K562 (cell line): Measurements from ENCODE around the gene MEF2C. TPM values are rescaled to one million over a fixed set of nuclear protein-coding genes. Genes with fewer than 3 reads are reported as not detected.

Experiments used
- ATAC-seq: fragments of 200-7000 bp; cut with Tn5 transposase; 3 replicates; pipeline ENCODE4 v1.9.1; 2020; ENCODE audit warnings: moderate library complexity
- BruUV-seq: library from RNA; stranded (reverse); fragments of 400-500 nt; replicated peaks from 2 replicates; lab custom pipeline; 2021; lab: Mats Ljungman, UMichigan
- CTCF ChIA-PET: fragments of 300-600 bp; formaldehyde crosslinking; extraction: SDS; loops from one replicate; lab custom pipeline; 2021; ENCODE audit warnings: low intra/inter-chr PET ratio; lab: Yijun Ruan, JAX
- POLR2A ChIA-PET: fragments of 300-600, 350-650 bp; sonication (Branson Sonifier 250); formaldehyde crosslinking; extraction: SDS; loops from one replicate; lab custom pipeline; 2021; ENCODE audit warnings: antibody characterized with exemption, inconsistent platforms; lab: Yijun Ruan, JAX
- DNase-seq, 4 experiments: peaks; one replicate each; pipeline versions ENCODE4 v3.0.0 to v3.0.0-alpha.2; 2011 to 2018; ENCODE audit warnings: low spot score in 3 of 4, mixed read lengths in 3 of 4; ENCODE audit errors: extremely low read depth in 1 of 4
- FAIRE-seq: peaks from 2 replicates; lab custom pipeline; 2011; peaks lifted over from hg19 to GRCh38; lab: Jason Lieb, UNC
- H2AFZ ChIP-seq: 2 replicates; pipeline ENCODE4 v1.6.0; 2011; ENCODE audit warnings: low read depth, low read length, control low read depth, inconsistent platforms
- H3K27ac ChIP-seq: fragments of 200-600 bp; 3 replicates; pipeline ENCODE4 v1.8.0; 2011; ENCODE audit warnings: low read depth, mild to moderate bottlenecking, control low read depth, inconsistent platforms, low read length, moderate library complexity, mixed read lengths; ENCODE audit errors: extremely low read depth
- H3K27me3 ChIP-seq, 2 experiments: fragments of 300-600 bp in 1 of 2; 2 replicates in 1 of 2; 3 replicates in 1 of 2; pipeline versions ENCODE4 v1.6.0 to v1.8.0; 2011; ENCODE audit warnings: inconsistent platforms in 2 of 2, low read length in 2 of 2, mild to moderate bottlenecking in 1 of 2, mixed read lengths in 1 of 2, moderate library complexity in 1 of 2; ENCODE audit not compliant: control insufficient read depth in 2 of 2, insufficient read depth in 2 of 2
- H3K36me3 ChIP-seq: fragments of 300-600 bp; 3 replicates; pipeline ENCODE4 v1.8.0; 2011; ENCODE audit warnings: mild to moderate bottlenecking, low read length, inconsistent platforms; ENCODE audit not compliant: control insufficient read depth, insufficient read depth
- H3K4me1 ChIP-seq, 2 experiments: fragments of 200-600 bp in 1 of 2; replicated peaks in 1 of 2; 2 replicates in 1 of 2; 3 replicates in 1 of 2; pipeline versions ENCODE4 v1.5.1 to v1.8.0; 2011; ENCODE audit warnings: inconsistent platforms in 2 of 2, low read length in 2 of 2, mild to moderate bottlenecking in 1 of 2, mixed read lengths in 1 of 2, moderate library complexity in 1 of 2; ENCODE audit not compliant: control insufficient read depth in 2 of 2, insufficient read depth in 2 of 2
- H3K4me2 ChIP-seq: 2 replicates; pipeline ENCODE4 v1.6.1; 2011; ENCODE audit warnings: low read length, control low read depth, inconsistent platforms, mixed read lengths; ENCODE audit not compliant: insufficient read depth
- H3K4me3 ChIP-seq: fragments of 200-600 bp; sonication (generic), shearing (Covaris generic); 2 replicates; pipeline ENCODE4 v1.5.1; 2016; ENCODE audit warnings: control low read depth, inconsistent platforms
- H3K79me2 ChIP-seq: fragments of 200-600 bp; 3 replicates; pipeline ENCODE4 v1.8.0; 2011; ENCODE audit warnings: low read length, inconsistent platforms; ENCODE audit not compliant: control insufficient read depth, insufficient read depth
- H3K9ac ChIP-seq, 2 experiments: 2 replicates each; pipeline versions ENCODE4 v1.6.0 to v1.6.1; 2011; ENCODE audit warnings: low read depth in 2 of 2, low read length in 2 of 2, control low read depth in 1 of 2, inconsistent platforms in 1 of 2, mild to moderate bottlenecking in 1 of 2, mixed read lengths in 1 of 2; ENCODE audit not compliant: insufficient read depth in 1 of 2
- H3K9me1 ChIP-seq: one replicate; pipeline ENCODE4 v1.6.0; 2011; ENCODE audit warnings: inconsistent platforms, mild to moderate bottlenecking, low read length, moderate library complexity; ENCODE audit not compliant: control insufficient read depth, insufficient read depth
- H3K9me3 ChIP-seq: replicated peaks from 2 replicates; pipeline ENCODE4 v1.5.1; 2011; ENCODE audit warnings: low read depth, low read length, inconsistent platforms; ENCODE audit not compliant: control insufficient read depth, insufficient read depth
- H4K20me1 ChIP-seq: replicated peaks from 2 replicates; pipeline ENCODE4 v1.6.1; 2011; ENCODE audit warnings: low read length, inconsistent platforms, mixed read lengths; ENCODE audit not compliant: control insufficient read depth, insufficient read depth
- COPS2 ChIP-seq: fragments of 450-650 bp; conservative IDR thresholded peaks from 2 replicates; pipeline ENCODE4 v1.6.1; 2016; ENCODE audit warnings: mild to moderate bottlenecking, moderate library complexity
- HEY1 ChIP-seq: fragments of 250-450 bp; sonication (Bioruptor Pico); IDR thresholded peaks from 2 replicates; pipeline ENCODE4 v1.5.0; 2020; ENCODE audit warnings: mild to moderate bottlenecking, moderate library complexity, borderline replicate concordance
- HMG20A ChIP-seq: fragments of 450-650 bp; formaldehyde crosslinking; conservative IDR thresholded peaks from 2 replicates; pipeline ENCODE4 v1.4.0; 2020; ENCODE audit warnings: mild to moderate bottlenecking, mixed read lengths
- RB1 ChIP-seq: fragments of 450-650 bp; IDR thresholded peaks from 2 replicates; pipeline ENCODE4 v1.6.1; 2017; ENCODE audit warnings: low read depth, mild to moderate bottlenecking
- SNIP1 ChIP-seq: fragments of 450-650 bp; IDR thresholded peaks from 2 replicates; pipeline ENCODE4 v1.7.1; 2017; ENCODE audit warnings: low read depth, mild to moderate bottlenecking
- TAF15 ChIP-seq: fragments of 200-400 bp; formaldehyde crosslinking; IDR thresholded peaks from 2 replicates; pipeline ENCODE4 v1.6.1; 2017; ENCODE audit warnings: mild to moderate bottlenecking, low read depth, low read length, moderate library complexity
- TRIM24 ChIP-seq, 2 experiments: fragments of 450-650 bp; IDR thresholded peaks; 2 replicates each; pipeline ENCODE4 v1.6.1; 2016
- WGBS: fragments of 100-300 bp; shearing (Covaris generic); methylation state at CpG from one replicate; pipeline ENCODE4 v1.1.6; 2016; ENCODE audit warnings: low coverage, mixed read lengths; ENCODE audit not compliant: insufficient coverage; ENCODE audit errors: missing lambda C conversion rate; 5-methylcytosine and 5-hydroxymethylcytosine counted together
- in situ Hi-C: fragments of 300-500 bp; cut with MboI; formaldehyde crosslinking; loops from 4 replicates; pipeline ENCODE4 v1.15.0; 2018; ENCODE audit warnings: inconsistent platforms, mixed read lengths
- intact Hi-C: fragments of 100-400 bp; cut with micrococcal nuclease; formaldehyde crosslinking; loops from 2 replicates; pipeline ENCODE4 v1.14.2; 2022
- polyA plus RNA-seq, 8 experiments: library from polyadenylated mRNA; depleted of rRNA in 4 of 8; stranded (reverse) in 5 of 8; unstranded in 3 of 8; fragments of >200 nt; fragmentation: Nextera tagmentation in 2 of 8; fragmentation: Illumina TruSeq in 1 of 8; extraction: Ambion mirVana in 2 of 8; extraction: Trizol in 1 of 8; gene quantifications; 2 replicates each; pipeline versions ENCODE4 v1.2.1 to v1.2.3, GENCODE V29; 2011 to 2014; ENCODE audit warnings: inconsistent platforms in 1 of 8, missing spikeins in 1 of 8
- total RNA-seq, 7 experiments: library from RNA; depleted of rRNA in 6 of 7; stranded (reverse); fragments of >200 nt in 6 of 7; fragmentation: Illumina TruSeq in 2 of 7; extraction: Trizol in 2 of 7; gene quantifications; 2 replicates each; pipeline versions ENCODE4 v1.2.1 to v1.2.3, GENCODE V29; 2011 to 2021; ENCODE audit warnings: low replicate concordance in 1 of 7
- TF ChIP-seq, protein P1 (sequence below): IDR thresholded peaks from 2 replicates; pipeline ENCODE4 v1.6.1; 2012; ENCODE audit warnings: low read depth, low read length, improper control_type of control experiment, borderline replicate concordance
- TF ChIP-seq, protein P2 (sequence below): sonication (generic); formaldehyde crosslinking; IDR thresholded peaks from 2 replicates; pipeline ENCODE4 v1.8.0; 2022; ENCODE audit warnings: mild to moderate bottlenecking, missing genetic modification reagents, borderline replicate concordance

MEF2C gene
- total and polyA plus RNA-seq, 9 of the 15 experiments (the other 6 are each of a cell fraction or from before 2014, with no cell fraction given): 25.1 to 67.8 (median 58.3) TPM

DNA sequence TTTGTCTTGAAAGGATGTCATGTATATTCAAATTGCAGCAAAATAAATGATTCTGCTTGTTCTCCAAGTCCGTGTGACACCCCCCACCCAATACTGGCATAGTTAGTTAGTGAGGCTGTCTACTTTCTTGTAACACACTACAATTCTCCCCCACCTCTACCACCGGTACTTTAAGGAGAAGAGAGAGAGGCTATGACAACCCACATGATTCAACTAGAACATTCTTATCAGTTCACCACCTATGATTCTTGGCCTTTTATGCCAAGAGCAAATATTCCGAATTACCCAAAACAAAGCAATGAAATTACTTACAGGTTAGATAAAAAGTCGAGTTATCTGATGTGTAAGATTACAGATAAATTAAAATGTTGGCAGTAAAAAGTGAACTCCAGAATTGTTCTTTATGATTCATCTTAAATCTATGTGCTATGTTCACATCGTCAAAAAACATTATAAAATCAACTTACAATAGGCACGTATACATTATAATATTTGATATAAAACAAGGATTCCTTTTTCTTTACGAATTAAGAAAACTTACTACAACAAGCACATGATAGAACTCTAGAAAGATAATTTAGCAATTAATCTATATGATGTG is 14.4 kb downstream of the MEF2C start:
- Histone ChIP-seq H3K79me2 (peaks cover 76% of the 10 kb centered on the region), H4K20me1 (no peaks in the 10 kb centered on the region), H3K36me3 (peaks cover 6% of the 10 kb centered on the region; the same call in 2 of the 3 replicates), H3K4me1 (no peaks in the 10 kb centered on the region), H3K9ac (no peak overlapping the region), H3K27me3 (no peaks in the 10 kb centered on the region), H2AFZ (no peak overlapping the region), H3K4me3 (no peak overlapping the region), H3K27ac (no peak overlapping the region), H3K9me1 (no peaks in the 10 kb centered on the region), H3K9me3 (no peaks in the 10 kb centered on the region), H3K4me2 (no peak overlapping the region)
- intact Hi-C loops: no loop called here
- in situ Hi-C loops: no loop called here
- POLR2A ChIA-PET: no interaction called here
- CTCF ChIA-PET: no interaction called here
- 55% methylated on average over 7 of the region's 7 CpGs for WGBS
- DNase-seq (no peak), ATAC-seq (no peak), FAIRE-seq (no peak)
- TF ChIP-seq RB1 (no peak), TAF15 (no peak), SNIP1 (no peak), HMG20A (CRISPR knock-in tag) (no peak), COPS2 (no peak), HEY1 (CRISPR knock-in tag) (no peak), TRIM24 (IDR thresholded peaks at IDR 0.05) (no peak)
- TF ChIP-seq, protein P1, sequence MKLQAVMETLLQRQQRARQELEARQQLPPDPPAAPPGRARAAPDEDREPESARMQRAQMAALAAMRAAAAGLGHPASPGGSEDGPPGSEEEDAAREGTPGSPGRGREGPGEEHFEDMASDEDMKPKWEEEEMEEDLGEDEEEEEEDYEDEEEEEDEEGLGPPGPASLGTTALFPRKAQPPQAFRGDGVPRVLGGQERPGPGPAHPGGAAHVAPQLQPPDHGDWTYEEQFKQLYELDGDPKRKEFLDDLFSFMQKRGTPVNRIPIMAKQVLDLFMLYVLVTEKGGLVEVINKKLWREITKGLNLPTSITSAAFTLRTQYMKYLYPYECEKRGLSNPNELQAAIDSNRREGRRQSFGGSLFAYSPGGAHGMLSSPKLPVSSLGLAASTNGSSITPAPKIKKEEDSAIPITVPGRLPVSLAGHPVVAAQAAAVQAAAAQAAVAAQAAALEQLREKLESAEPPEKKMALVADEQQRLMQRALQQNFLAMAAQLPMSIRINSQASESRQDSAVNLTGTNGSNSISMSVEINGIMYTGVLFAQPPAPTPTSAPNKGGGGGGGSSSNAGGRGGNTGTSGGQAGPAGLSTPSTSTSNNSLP: no peak
- TF ChIP-seq, protein P2, sequence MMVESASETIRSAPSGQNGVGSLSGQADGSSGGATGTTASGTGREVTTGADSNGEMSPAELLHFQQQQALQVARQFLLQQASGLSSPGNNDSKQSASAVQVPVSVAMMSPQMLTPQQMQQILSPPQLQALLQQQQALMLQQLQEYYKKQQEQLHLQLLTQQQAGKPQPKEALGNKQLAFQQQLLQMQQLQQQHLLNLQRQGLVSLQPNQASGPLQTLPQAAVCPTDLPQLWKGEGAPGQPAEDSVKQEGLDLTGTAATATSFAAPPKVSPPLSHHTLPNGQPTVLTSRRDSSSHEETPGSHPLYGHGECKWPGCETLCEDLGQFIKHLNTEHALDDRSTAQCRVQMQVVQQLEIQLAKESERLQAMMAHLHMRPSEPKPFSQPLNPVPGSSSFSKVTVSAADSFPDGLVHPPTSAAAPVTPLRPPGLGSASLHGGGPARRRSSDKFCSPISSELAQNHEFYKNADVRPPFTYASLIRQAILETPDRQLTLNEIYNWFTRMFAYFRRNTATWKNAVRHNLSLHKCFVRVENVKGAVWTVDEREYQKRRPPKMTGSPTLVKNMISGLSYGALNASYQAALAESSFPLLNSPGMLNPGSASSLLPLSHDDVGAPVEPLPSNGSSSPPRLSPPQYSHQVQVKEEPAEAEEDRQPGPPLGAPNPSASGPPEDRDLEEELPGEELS (CRISPR knock-in tag): no peak
- BruUV-seq: no TSS peak
